Smooth muscle cell of the brain vasculature (primary cell): ENCODE results near the gene MYEOV.

ENCODE experiments used
- DNase-seq: peaks from one replicate; pipeline ENCODE4 v3.0.0-alpha.2; 2012; ENCODE audit warnings: low read depth, low spot score

The MYEOV gene

DNA sequence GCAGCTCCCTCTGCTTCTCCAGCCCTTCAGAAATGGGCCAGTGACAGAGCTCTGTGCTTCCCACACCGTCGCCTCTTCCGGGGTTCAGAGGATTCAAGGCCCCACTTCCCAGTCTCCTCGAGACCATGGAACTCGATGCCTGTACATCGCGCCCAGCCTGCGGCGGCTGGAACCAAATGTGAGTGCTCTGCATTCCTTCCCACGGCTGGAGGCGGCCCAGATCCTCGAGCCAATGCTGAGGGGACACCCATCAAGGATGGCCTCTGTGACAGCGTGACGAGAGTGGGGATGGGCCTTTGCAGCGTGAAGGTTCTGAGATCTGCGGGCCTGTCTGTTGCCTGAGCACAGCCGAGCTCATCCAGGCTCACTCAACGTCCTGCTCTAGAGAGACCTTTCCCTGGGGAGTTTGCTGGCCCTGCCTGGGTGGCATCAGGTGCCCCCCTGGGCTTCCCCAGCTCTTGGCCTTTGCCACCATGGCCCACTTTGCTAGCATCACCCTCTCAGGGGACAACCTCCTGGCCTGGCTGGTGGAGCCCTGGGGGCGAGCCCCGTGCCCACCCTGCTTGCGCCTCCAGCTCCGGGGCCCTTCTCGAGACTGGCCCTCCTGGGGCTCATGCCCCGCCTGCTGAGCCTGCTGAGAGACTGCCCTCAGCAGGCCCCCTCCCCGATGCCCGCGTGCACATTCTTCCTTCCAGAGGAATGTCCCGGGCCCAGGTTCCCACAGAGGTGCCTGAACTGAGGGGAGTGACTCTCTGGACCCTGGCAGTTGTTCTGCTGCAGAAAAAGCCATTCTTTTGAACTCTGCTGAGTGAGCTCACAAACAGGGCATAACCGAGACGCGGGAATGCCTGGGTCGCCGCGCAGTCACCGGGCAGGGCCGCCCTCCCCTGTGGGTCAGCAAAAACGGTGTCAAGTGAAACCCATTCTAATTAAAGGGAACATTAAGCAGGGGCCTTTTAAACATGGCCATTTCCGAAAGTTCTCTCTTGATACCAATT lies 7.3 kb upstream of the MYEOV start:
- DNase-seq = no peak

DNA sequence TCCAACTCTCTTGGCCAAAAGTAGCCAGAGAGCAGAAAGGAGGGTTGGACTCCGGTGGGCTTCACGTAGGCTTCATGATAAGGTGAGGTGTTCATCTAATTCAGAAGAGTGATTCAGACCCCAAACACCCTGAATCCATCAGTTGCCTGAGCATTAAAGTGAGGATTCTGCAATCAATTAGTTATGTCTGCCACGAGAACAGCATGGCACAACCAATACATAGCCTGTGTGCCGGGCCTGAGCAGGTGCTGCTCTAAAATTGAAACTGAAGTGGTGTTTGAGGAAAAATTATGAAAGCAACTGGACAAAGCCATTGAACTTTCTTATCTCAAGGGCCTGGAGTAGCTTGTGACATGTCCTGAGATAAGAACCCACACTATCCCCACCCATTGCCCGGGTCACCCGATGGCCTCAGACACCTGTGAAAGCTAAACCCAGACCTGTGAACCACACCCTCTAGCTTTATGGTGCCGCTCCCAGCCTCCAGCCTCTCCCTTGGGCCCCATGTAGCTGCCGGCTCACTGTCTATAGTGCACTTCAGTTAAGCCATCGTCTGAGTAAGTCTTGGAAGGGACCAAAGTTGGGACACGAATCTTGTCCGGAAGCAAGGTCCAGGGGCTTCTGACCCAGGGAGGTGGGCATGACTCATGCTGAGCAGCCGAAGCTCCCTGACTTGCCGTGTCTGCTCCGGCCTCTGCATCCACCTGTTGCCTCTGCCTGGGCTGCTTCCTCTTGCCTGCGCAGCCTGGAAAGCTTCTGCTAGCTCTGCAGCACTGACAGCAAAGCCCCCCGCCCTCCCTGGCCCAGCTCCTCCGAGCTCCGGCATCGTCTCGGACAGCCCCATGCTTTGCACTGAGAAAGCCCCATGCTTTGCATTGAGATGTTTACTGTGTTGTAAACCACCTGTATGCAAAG lies 5.7 kb upstream of the MYEOV start:
- DNase-seq = no peak

DNA sequence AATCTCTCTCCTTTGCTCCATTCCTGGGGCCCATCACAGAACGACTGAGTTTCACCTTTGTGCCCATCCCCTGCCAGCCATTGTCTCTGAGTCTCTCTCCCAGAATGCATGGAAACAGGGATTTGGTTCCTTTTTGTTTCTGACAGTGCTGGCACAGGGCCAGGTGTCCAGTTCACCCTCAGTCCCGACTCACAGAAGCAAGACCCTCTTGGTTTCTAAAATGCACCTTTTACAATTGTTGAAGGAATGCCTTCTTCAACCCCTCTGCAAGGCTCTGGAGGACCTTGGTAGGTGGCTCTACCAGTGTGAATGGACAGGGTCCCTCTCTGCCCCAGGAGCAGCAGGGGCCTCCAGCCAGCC lies 5.1 kb upstream of the MYEOV start:
- DNase-seq = no peak

DNA sequence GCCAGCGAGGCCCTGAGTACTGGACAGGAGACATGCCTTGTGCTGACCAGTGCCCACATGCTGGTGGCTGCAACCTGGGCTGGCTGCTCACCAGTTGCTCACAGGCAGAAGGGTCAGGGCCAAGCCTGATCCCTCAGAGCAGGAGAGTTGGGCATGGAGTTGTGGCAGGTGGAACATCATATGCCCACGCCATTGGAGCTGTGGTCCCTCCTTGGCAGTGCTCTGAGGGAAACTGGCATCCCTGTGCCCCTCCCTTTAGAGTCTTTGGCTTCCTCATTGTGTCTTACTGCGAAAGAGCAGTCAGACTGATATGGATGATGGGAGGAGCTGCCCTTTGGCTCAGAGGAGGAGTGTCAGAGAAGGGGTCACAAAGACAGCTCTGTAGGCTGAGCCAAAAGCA lies 3.1 kb upstream of the MYEOV start:
- DNase-seq = no peak

DNA sequence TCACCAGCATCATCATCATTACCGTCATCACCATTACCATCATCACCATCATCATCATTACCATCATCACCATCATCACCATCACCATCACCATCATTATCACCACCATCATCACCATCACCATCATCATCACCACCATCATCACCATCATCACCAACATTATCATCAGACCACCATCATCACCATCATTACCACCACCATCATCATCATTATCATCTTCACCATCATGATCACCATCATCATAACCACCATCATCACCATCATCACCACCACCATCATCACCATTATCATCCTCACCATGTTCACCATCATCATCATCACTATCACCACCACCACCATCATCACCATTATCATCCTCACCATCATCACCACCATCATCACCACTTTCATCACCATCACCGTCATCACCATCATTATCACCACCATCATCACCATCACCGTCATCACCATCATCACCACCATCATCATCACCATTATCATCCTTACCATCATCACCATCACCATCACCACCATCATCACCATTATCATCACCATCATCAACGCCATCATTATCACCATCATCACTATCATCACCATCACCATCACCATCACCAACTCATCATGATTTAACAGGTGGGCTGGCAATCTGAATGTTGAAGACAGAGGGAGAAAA lies 2.4 kb upstream of the MYEOV start:
- DNase-seq = no peak

GRCh38 chr11:69292221-69292648 lies 1.7 kb upstream of the MYEOV start:
- DNase-seq = no peak

DNA sequence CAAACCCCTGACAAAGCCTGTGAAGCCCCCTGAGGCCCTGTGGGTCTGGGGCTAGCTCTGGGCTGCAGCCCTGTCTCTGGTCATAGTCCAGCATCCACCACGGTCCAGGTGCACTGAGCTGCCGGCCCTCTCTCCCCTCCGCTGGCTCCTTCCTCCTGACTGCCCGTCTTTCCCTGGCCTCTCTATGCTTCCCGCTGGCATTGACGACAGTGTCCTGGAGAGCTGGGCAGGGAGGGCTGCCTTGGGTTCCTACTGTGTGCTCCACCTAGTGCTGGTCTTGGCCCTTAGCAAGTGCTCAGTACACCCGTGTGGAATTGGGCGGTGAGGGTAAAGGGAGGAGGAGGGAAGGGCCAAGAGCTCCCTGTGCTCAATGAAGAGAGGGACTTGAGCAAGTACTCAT lies 868 bp upstream of the MYEOV start:
- no peak for DNase-seq

- no peak for DNase-seq
Observed at GRCh38 chr11:69294571-69295078, 670 bp downstream of the MYEOV start.

DNA sequence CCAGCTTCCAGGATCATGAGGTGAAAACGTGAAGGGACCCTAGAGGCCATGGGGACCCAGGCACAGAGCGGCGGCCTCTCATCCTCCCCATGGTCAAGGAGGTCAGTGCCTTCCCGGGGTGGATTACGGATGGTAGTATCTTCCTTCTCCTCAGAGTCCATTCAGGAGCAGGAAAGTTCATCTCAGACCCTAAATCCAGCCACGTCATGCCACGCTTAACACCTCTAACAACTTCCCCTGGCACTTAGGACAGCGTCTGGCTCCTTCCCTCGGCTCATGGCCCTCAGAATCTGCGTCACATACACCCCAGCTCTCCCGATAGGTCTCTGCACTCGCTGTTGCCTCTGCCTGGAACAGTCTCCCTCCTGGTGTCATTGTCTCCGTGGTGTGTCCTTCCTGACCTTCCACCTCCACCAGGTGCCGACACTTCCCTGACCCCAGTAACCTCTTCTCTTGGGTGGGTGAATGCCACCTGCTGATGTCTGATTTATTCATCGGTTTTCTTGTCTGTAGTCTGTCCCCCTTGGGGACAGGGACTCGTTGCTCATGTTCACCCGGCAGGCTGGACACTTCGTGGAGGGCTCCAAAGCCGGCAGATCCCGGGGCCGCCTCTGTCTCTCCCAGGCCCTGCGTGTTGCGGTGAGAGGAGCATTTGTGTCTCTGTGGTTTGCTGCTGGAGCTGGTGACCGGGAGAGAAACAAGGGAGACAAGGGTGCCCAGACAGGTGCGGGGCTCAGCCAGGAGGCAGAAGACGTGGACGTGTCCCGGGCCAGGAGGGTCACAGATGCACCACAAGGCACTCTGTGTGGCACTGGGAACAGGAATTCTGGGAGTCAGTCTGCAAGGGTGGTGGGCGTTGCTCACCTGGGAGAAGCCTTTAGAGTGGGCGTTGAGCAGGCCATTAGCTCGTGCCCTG lies 1.4 kb downstream of the MYEOV start:
- no peak for DNase-seq

GRCh38 chr11:69295995-69296889 lies 2.3 kb downstream of the MYEOV start:
- no peak for DNase-seq

DNA sequence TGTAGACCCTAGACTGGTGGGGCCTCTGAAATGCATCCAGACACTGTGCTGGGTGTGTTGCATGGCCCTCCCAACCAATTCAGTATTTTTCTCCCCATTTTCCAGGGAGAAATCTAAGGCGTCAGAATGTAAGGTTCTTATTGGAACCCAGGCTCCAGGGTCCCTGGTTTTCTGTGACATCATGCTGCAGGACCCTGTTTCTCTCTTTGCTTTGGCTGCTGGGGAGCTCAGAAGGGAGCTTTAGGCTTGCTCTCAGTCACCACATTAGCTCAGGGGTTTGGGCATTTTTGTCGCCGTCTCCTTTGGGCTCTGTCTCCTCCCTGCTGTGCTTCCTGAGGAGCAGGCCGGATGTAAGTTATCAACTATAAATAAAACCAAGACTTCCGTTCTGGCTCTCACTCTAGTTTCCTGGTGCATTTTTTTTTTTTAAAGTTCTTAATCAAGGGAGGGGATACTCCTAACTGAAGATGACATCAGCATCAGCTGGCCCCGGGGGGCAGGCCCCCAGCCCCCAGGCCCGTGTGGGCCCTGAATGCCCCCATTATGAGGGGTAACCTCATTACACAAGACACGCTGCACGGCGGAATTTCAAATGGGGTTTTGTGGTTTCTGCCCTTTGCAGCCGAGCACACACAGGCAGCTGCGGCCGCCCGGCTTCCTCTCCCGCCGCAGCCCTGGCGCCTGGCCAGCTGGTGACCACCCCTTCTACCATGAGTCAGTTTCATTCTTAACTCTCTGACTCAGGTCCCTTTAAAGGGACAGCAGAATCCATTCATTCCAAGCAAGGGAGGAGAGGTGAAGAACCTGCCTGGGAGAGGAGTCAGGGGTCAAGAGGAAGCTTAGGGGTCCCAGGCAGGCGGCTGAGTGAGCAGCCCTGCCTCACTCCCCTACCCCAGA lies 3.2 kb downstream of the MYEOV start:
- peak; percentile 92 for DNase-seq

DNA sequence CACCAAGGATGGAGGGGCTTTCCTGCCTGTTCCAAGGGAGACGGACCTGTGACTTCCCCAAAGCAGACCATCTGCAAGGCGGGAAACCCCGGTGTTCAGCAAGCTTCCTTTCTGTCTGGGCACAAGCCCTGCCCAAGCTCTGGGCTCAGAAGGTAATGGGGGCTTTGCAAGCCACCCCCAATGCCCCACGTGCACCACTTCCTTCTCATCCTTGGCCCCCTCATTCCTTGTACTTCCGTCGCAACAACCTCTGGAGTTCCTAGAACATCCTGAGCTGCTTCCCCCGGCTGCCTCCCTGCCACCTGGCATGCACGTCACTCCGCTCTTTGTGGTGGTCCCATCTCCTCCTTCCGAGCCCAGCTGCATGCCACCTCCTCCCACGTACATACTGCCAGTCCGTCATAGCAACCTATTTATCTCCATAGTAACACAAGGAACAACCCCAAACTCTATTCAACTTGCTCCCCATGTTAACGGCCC lies 3.9 kb downstream of the MYEOV start:
- no peak for DNase-seq

- no peak for DNase-seq
Observed at GRCh38 chr11:69298267-69299022, 4.5 kb downstream of the MYEOV start.

DNA sequence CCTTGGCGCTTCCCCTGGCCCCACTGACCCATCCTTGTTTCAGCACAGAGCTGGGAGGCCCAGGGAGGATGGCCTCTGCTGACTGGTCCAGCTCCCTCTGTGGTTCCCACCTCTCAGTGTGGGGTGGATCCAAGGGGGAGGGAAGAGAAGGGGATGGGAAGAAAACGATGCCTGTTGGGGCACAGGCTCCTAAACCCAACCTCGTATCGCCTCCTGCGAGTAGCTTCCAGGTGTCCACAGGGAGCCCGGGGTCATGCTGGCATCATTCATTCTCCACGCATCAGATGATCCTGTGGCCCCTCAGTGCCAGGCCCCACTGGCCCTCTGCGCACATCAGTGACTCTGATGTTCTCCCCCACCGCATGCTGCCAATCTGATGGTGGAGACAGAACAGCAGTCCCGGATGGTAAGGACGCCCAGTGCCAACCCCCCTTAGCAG lies 5.1 kb downstream of the MYEOV start:
- DNase-seq = no peak

DNA sequence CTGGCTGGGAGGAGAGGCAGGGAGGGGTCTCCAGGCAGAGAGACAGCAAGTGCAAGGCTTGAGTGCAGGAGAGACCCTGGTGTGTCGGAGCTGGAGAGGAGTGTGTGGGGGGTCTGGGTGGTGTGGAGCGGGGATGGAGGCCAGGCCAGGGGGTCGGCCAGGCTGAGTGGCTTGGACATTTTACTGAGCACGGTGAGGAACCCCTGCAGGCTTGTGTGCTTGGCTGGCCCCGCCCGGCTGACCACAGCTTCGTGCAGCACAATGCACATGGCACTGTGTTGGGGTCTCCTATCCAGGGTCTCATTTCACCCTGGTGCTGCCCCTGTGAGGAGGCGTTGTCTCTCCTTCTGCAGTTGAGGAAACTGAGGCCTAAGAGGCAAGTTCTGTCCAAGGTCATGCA lies 5.6 kb downstream of the MYEOV start:
- no peak for DNase-seq

GRCh38 chr11:69300120-69301060 lies 6.4 kb downstream of the MYEOV start:
- no peak for DNase-seq

- no peak for DNase-seq
Observed at GRCh38 chr11:69301081-69301454, 7.1 kb downstream of the MYEOV start.
